Calu3 (cell line): ENCODE measurements around the gene ZMYND10. TPM values are rescaled to one million over a fixed set of nuclear protein-coding genes. Genes with fewer than 3 reads are reported as not detected.

ENCODE experiments used
- BruUV-seq: library from RNA; stranded (reverse); fragments of 400-500 nt; replicated peaks from 2 replicates; lab custom pipeline; 2021; lab: Mats Ljungman, UMichigan
- CTCF ChIA-PET: fragments of 300-600 bp; sonication (Branson Sonifier 250); formaldehyde crosslinking; loops from one replicate; lab custom pipeline; 2022; ENCODE audit warnings: antibody characterized with exemption; lab: Charles Lee
- DNase-seq: peaks from one replicate; pipeline ENCODE4 v3.0.0; 2022
- H3K27ac Mint-ChIP-seq: one replicate; pipeline ENCODE4 v1.8.0; 2022; ENCODE audit warnings: mixed read lengths; ENCODE audit not compliant: unreplicated experiment
- H3K27me3 Mint-ChIP-seq: one replicate; pipeline ENCODE4 v1.8.0; 2022; ENCODE audit warnings: mixed read lengths; ENCODE audit not compliant: unreplicated experiment
- H3K36me3 Mint-ChIP-seq: one replicate; pipeline ENCODE4 v1.8.0; 2022; ENCODE audit warnings: mild to moderate bottlenecking, moderate library complexity, mixed read lengths; ENCODE audit not compliant: insufficient read depth, unreplicated experiment
- H3K4me1 Mint-ChIP-seq: one replicate; pipeline ENCODE4 v1.8.0; 2022; ENCODE audit warnings: mild to moderate bottlenecking, low read depth, mixed read lengths; ENCODE audit not compliant: unreplicated experiment
- H3K4me3 Mint-ChIP-seq: one replicate; pipeline ENCODE4 v1.8.0; 2022; ENCODE audit warnings: mild to moderate bottlenecking, low read depth, moderate library complexity, mixed read lengths; ENCODE audit not compliant: unreplicated experiment
- H3K9me3 Mint-ChIP-seq: one replicate; pipeline ENCODE4 v1.8.0; 2022; ENCODE audit warnings: low read depth, mixed read lengths; ENCODE audit not compliant: unreplicated experiment
- CTCF ChIP-seq: fragments of 200-600 bp; IDR thresholded peaks from one replicate; pipeline ENCODE4 v1.8.0; 2022; ENCODE audit warnings: antibody characterized with exemption; ENCODE audit not compliant: unreplicated experiment
- intact Hi-C: fragments of 100-400 bp; cut with micrococcal nuclease; formaldehyde crosslinking; loops from one replicate; pipeline ENCODE4 v1.10.0; 2022; ENCODE audit not compliant: unreplicated experiment
- total RNA-seq: library from RNA; stranded (reverse); gene quantifications from 2 replicates; pipeline ENCODE4 v1.2.3, GENCODE V29; 2022

ZMYND10 gene
- total RNA-seq, 1 experiment from 2014 or later = 0.71 TPM

- Mint-ChIP-seq H3K27me3 (no peaks in the 10 kb centered on the region), H3K4me1 (peaks cover 24% of the 10 kb centered on the region), H3K4me3 (no peak overlapping the region), H3K27ac (no peak overlapping the region), H3K36me3 (peaks cover 28% of the 10 kb centered on the region), H3K9me3 (no peaks in the 10 kb centered on the region)
- CTCF ChIA-PET = interaction anchor here (0.8 to 1.2 kb wide), 2 partner anchors 15 to 22 kb away, joined by 3 to 7 read pairs; no protein-coding TSS in a partner anchor
- no peak for DNase-seq
- BruUV-seq = no TSS peak
- intact Hi-C loops = no loop called here
- TF ChIP-seq CTCF = no peak
These were observed 43.2 kb downstream of the ZMYND10 start for GRCh38 chr3:50302095-50303012.

- Mint-ChIP-seq H3K4me1 (peaks cover 24% of the 10 kb centered on the region), H3K27ac (peak overlapping the region; percentile 85), H3K27me3 (no peaks in the 10 kb centered on the region), H3K4me3 (peak overlapping the region; percentile 96), H3K9me3 (no peaks in the 10 kb centered on the region), H3K36me3 (peaks cover 28% of the 10 kb centered on the region)
- no peak for TF ChIP-seq CTCF
- intact Hi-C loops = no loop called here
- no TSS peak for BruUV-seq
- no peak for DNase-seq
- CTCF ChIA-PET = no interaction called here
These were observed 44.8 kb downstream of the ZMYND10 start for GRCh38 chr3:50300681-50301254.

GRCh38 chr3:50299929-50300680, 45.4 kb downstream of the ZMYND10 start:
- CTCF ChIA-PET = interaction anchor here (0.8 to 1.6 kb wide), 6 partner anchors 17 to 74 kb away, joined by 3 to 6 read pairs (median 4); no protein-coding TSS in a partner anchor
- intact Hi-C loops = no loop called here
- Mint-ChIP-seq H3K27ac (peak overlapping the region; percentile 85), H3K4me3 (peak overlapping the region; percentile 96), H3K27me3 (no peaks in the 10 kb centered on the region), H3K4me1 (peaks cover 24% of the 10 kb centered on the region), H3K9me3 (no peaks in the 10 kb centered on the region), H3K36me3 (peaks cover 28% of the 10 kb centered on the region)
- DNase-seq = no peak
- no peak for TF ChIP-seq CTCF
- BruUV-seq = TSS peak; percentile 96

GRCh38 chr3:50299638-50299928, 45.9 kb downstream of the ZMYND10 start:
- Mint-ChIP-seq H3K27me3 (no peaks in the 10 kb centered on the region), H3K4me1 (peaks cover 24% of the 10 kb centered on the region), H3K27ac (peak overlapping the region; percentile 85), H3K36me3 (peaks cover 28% of the 10 kb centered on the region), H3K4me3 (peak overlapping the region; percentile 96), H3K9me3 (no peaks in the 10 kb centered on the region)
- CTCF ChIA-PET = interaction anchor here (0.8 to 1.6 kb wide), 6 partner anchors 17 to 73 kb away, joined by 3 to 6 read pairs (median 4); no protein-coding TSS in a partner anchor
- intact Hi-C loops = no loop called here
- no TSS peak for BruUV-seq
- DNase-seq = no peak
- TF ChIP-seq CTCF = no peak
